CD4-positive, alpha-beta T cell treated with Interleukin-1 beta for 1 hour (primary cell): ENCODE data around the gene TMPRSS5.
"Not testable (repeated sequence)": the region's sequence is repeated elsewhere in the genome, so short reads cannot be mapped to it uniquely, and the experiment has no call there.

Experiments
- DNase-seq, 2 donors: peaks; one replicate each; pipeline ENCODE4 v3.0.0-alpha.2; 2020 to 2022

TMPRSS5 gene

GRCh38 chr11:113705871-113706655 lies at the start of gene TMPRSS5:
TMPRSS5 (minus strand) TSS chr11:113706308; CDS start chr11:113706224, 84 bp downstream.
- DNase-seq = no peak

- no peak for DNase-seq
Measured at GRCh38 chr11:113752932-113753331, 46.8 kb upstream of the TMPRSS5 start.

GRCh38 chr11:113736323-113736722 lies 30.2 kb upstream of the TMPRSS5 start:
- no peak for DNase-seq

- DNase-seq = no peak
Measured at GRCh38 chr11:113732092-113732491, 26.0 kb upstream of the TMPRSS5 start.

GRCh38 chr11:113730887-113731726 lies 25.0 kb upstream of the TMPRSS5 start:
- DNase-seq = no peak

- DNase-seq = no peak
Measured at GRCh38 chr11:113729456-113729855, 23.3 kb upstream of the TMPRSS5 start.

GRCh38 chr11:113728814-113729213 lies 22.7 kb upstream of the TMPRSS5 start:
- DNase-seq = no peak

GRCh38 chr11:113725913-113726312 lies 19.8 kb upstream of the TMPRSS5 start:
- no peak for DNase-seq

GRCh38 chr11:113725407-113725806 lies 19.3 kb upstream of the TMPRSS5 start:
- no peak for DNase-seq

DNA sequence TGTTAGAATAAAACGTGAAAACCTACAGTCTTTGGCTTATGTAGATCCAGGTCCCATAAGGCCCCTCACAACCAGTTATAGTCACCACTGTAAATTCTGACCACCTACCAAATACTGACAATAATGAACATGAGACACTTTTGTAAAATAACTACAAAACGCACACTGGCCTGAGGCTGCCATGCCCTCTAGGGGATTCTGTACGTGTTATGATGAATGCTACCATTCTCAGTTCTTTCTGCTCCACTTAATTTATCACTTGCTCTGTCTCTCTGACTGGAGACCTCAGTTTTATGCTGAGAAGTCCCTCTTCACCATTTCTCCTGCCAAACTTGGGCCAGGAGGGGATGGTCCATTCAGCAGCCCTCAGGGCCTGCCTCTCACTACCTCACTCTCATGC lies 18.7 kb upstream of the TMPRSS5 start:
- no peak for DNase-seq

DNA sequence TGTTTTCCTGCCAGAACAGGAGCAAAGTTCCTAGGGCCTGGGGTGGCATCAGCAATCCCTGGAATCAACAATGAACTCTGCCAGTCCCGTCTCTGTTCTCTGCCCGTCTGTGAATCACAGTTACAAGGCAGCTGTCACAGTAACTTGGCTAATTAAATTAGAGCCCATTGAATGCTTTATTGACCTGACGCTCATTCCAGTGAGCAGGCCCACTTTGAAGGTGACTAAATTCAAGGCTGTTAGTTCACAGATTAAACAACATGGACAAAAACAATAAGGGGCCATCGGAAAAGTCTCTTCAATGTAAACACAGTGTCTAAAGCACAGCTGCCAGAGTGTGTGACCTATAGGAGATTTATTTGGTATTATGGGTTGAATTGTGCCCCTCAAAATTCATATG lies 17.7 kb upstream of the TMPRSS5 start:
- no peak for DNase-seq

GRCh38 chr11:113722934-113723333 lies 16.8 kb upstream of the TMPRSS5 start:
- DNase-seq = no peak

- no peak for DNase-seq
Measured at GRCh38 chr11:113722221-113722620, 16.1 kb upstream of the TMPRSS5 start.

DNA sequence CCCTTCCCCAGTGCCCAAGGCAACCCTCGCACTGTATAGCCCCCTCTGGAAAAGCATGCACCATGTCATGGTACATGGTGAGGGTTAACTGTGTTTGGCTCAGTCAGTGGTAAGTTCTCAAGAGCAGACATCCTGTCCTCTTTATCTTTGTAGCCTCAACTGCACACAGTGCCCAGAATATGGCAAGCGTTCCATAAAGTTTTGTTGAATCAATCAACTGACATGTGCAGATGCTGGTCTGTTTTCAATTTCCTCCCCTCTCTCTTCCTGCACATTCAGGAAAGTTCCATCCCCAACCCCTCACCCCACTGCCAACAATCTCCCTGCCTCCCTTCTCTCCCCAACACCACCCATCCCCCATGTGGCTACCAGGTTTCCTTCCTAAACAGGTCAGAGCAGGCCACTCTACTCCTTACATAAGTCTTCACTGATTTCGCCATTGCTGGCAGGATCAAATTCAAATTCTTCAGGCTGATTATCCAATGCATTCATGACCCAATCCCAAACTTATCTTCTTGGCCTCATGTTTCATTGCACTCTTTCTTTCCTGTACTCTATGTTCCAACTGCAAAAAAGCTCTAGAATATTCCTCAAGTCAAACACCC lies 15.5 kb upstream of the TMPRSS5 start:
- DNase-seq = no peak

DNA sequence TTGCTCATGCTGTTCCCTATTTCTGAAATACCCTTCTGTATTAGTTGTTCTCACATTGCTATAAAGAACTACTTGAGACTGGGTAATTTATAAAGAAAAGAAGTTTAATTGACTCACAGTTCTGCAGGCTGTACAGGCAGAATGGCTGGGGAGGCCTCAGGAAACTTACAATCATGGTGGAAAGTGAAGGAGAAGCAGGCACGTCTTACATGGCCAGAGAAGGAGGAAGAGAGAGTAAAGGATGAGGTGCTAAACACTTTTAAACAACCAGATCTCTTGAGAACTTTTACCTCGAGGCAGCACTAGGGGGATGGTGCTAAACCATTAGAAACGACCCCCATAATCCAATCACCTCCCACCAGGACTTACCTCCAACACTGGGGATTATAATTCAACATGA lies 14.4 kb upstream of the TMPRSS5 start:
- not testable (repeated sequence) for DNase-seq

- no peak for DNase-seq
Measured at GRCh38 chr11:113715882-113716625, 9.9 kb upstream of the TMPRSS5 start.

- no peak for DNase-seq
Measured at GRCh38 chr11:113715273-113715672, 9.2 kb upstream of the TMPRSS5 start.

- DNase-seq = no peak
Measured at GRCh38 chr11:113710989-113711388, 4.9 kb upstream of the TMPRSS5 start.

- DNase-seq = not testable (repeated sequence)
Measured at GRCh38 chr11:113703551-113703950, 2.6 kb downstream of the TMPRSS5 start.

DNA sequence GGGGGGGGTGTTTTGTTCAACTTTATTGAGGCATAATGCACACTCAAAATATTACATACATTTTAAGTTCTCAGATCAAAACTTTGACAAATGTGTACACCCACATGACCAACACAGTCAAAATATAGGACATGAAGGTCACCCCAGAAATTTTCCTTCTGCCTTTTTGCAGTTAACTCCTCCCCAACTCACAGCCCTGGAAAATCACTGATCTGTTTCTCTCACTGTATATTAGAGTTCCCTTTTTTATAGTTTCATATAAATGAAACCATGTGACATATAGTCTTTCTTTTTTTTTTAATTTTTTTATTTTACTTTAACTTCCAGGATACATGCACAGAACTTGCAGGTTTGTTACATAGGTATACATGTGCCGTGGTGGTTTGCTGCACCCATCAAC lies 4.6 kb downstream of the TMPRSS5 start:
- DNase-seq = no peak

DNA sequence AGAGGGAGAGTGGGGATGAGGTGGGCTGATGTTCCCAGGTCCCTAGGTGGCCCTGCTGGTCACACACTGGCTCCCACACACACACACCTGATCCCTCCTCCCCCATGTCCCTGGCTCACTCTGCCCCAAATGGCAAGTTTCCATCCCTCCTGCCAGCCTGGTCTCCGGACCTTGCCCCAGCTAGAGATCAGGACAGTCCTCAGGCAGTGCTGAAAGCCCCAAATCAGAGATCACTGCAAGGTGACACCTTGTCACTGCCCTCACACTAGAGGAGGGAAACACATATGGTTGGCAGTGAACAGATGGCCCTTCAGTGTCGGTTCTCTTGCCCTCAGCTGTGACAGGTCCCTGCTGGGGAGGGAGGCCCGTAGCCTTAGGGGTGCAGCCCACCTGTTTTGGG lies 7.6 kb downstream of the TMPRSS5 start:
- no peak for DNase-seq

- no peak for DNase-seq
Measured at GRCh38 chr11:113697756-113698407, 8.2 kb downstream of the TMPRSS5 start.
